ENCODE results near the gene PDXK. TPM values are rescaled to one million over a fixed set of nuclear protein-coding genes. Genes with fewer than 3 reads are reported as not detected.

PDXK gene
- total and polyA plus RNA-seq, 4 experiments from 2014 or later, result 37.5 to 94.3 (median 77.4) TPM

DNA sequence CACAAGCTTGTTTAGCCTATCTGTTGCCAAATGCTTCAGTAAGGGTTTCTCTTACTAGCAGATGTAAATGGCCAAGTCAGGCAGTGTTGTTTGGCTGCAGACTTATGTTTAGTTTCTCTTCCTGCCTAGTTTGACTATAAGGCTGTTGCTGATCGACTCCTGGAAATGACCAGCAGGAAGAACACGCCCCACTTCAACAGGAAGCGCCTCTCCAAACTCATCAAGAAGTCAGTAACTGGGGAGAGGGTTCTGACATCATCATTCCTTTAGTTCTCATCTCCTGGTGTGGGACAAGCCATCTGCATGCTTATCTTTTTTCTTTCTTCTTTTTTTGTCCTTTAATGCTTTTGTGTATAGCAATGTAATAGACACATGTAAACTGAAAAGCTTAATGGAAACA is 34.5 kb upstream of the PDXK start:
- Mint-ChIP-seq H3K4me3 (no peak overlapping the region), H3K27me3 (no peaks in the 10 kb centered on the region), H3K9me3 (no peaks in the 10 kb centered on the region), H3K36me3 (peaks cover 52 to 68% of the 10 kb centered on the region in 2 donors), H3K4me1 (peaks cover 4 to 9% (median 5%) of the 10 kb centered on the region in 4 donors), H3K27ac (peak overlapping the region in 3 of 7 donors; percentile 22 to 84 (median 68))
- ChIA-PET CTCF (ENCODE audit: partially characterized antibody) (no interaction called here), POLR2A (ENCODE audit: partially characterized antibody) (no interaction called here)
- Histone ChIP-seq H3K4me3 (ENCODE audit: low read length in 2 of 2) (no peak overlapping the region), H3K9me3 (ENCODE audit: control insufficient read depth in 1 of 2, low read length in 2 of 2) (no peaks in the 10 kb centered on the region), H3K27ac (ENCODE audit: low read depth, low read length) (no peak overlapping the region), H3K27me3 (ENCODE audit: insufficient read depth, low read length) (no peaks in the 10 kb centered on the region), H3K36me3 (ENCODE audit: insufficient read depth, low read length) (peaks cover 71% of the 10 kb centered on the region), H3K4me1 (ENCODE audit: insufficient read depth, low read length) (no peaks in the 10 kb centered on the region)
- intact Hi-C loops (cut with micrococcal nuclease), result no loop called here
- DNase-seq, result no peak

DNA sequence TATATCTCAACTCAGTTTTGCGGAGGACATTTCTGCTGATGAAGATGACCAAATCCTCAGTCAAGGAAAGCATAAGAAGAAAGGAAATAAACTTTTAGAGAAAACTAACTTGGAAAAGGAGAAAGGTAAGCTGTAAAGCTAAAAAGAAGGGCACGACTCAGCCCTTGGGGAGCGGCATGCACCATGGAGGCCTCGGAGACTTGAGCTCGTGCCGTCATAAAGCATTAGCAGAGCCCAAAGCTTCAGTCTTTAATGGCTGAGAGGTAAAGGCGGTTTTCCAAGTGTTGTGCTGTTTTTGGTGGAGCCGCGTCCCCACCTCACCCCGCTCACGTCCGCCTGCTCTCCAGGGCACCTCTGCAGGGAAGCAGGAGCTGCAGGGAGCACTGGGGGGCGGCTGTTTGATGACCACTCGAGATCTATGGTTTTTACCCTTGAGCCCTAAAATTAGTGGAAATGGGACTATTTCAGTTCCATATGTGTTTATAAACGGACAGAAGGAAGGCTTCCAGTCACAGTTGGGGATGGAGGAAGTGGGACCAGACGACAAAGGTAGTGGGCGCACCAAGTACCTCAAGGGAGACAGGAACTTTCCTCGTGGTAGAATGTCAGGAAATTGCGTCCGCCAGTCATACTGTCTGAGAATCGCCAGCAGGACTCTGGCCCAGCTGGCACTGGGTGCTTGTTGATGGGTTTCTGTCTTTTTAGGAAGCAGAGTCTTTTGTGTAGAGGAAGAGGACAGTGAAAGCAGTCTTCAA is 31.9 kb upstream of the PDXK start:
- no peak overlapping the region for H3K4me3 ChIP-seq (ENCODE audit: low read length in 2 of 2)
- Mint-ChIP-seq H3K27me3 (no peaks in the 10 kb centered on the region), H3K36me3 (peaks cover 48 to 71% of the 10 kb centered on the region in 2 donors), H3K4me1 (peaks cover 0 to 9% (median 2%) of the 10 kb centered on the region in 4 donors), H3K9me3 (no peaks in the 10 kb centered on the region), H3K4me3 (no peak overlapping the region), H3K27ac (no peak overlapping the region)
- no peak overlapping the region for H3K27ac ChIP-seq (ENCODE audit: low read depth, low read length)
- CTCF ChIA-PET (ENCODE audit: partially characterized antibody), result no interaction called here
- H3K4me1 ChIP-seq (ENCODE audit: insufficient read depth, low read length), result no peaks in the 10 kb centered on the region
- H3K27me3 ChIP-seq (ENCODE audit: insufficient read depth, low read length), result no peaks in the 10 kb centered on the region
- intact Hi-C loops (cut with micrococcal nuclease), result no loop called here
- no peaks in the 10 kb centered on the region for H3K9me3 ChIP-seq (ENCODE audit: control insufficient read depth in 1 of 2, low read length in 2 of 2)
- POLR2A ChIA-PET (ENCODE audit: partially characterized antibody), result no interaction called here
- peaks cover 76% of the 10 kb centered on the region for H3K36me3 ChIP-seq (ENCODE audit: insufficient read depth, low read length)
- DNase-seq, result no peak

- POLR2A ChIA-PET (ENCODE audit: partially characterized antibody), result no interaction called here
- no peaks in the 10 kb centered on the region for H3K9me3 ChIP-seq (ENCODE audit: control insufficient read depth in 1 of 2, low read length in 2 of 2)
These were observed 31.1 kb upstream of the PDXK start for GRCh38 chr21:43687566-43688399.

DNA sequence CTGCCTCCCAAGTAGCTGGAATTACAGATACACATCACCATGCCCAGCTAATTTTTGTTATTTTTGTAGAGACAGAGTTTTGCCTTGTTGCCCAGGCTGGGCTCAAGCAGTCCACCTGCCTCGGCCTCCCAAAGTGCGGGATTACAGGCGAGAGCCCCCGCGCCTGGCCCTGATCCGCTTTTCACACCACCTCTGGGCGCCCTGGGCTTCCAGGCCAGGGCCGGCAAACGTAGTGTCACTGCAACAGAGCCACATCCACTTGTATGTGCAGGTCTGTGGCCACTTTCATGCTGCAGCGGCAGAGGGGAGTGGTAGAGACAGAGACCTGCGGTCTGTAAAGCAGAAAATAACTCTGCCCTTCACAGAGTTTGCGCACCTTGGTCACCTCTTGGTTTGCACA is 30.0 kb upstream of the PDXK start:
- no peak for DNase-seq
- Mint-ChIP-seq H3K36me3 (peaks cover 46 to 71% of the 10 kb centered on the region in 2 donors), H3K27me3 (no peaks in the 10 kb centered on the region), H3K4me1 (peaks cover 0 to 9% (median 1%) of the 10 kb centered on the region in 4 donors), H3K4me3 (no peak overlapping the region), H3K9me3 (no peaks in the 10 kb centered on the region), H3K27ac (no peak overlapping the region)
- H3K27me3 ChIP-seq (ENCODE audit: insufficient read depth, low read length), result no peaks in the 10 kb centered on the region
- no peaks in the 10 kb centered on the region for H3K9me3 ChIP-seq (ENCODE audit: control insufficient read depth in 1 of 2, low read length in 2 of 2)
- H3K4me3 ChIP-seq (ENCODE audit: low read length in 2 of 2), result no peak overlapping the region
- intact Hi-C loops (cut with micrococcal nuclease), result no loop called here
- H3K27ac ChIP-seq (ENCODE audit: low read depth, low read length), result no peak overlapping the region
- ChIA-PET POLR2A (ENCODE audit: partially characterized antibody) (interaction anchor here (1.0 kb wide), 1 partner anchor 29 kb away, joined by 3 read pairs; no protein-coding TSS in a partner anchor), CTCF (ENCODE audit: partially characterized antibody) (no interaction called here)
- H3K4me1 ChIP-seq (ENCODE audit: insufficient read depth, low read length), result no peaks in the 10 kb centered on the region
- H3K36me3 ChIP-seq (ENCODE audit: insufficient read depth, low read length), result peaks cover 70% of the 10 kb centered on the region

More at GRCh38 chr21:43687566-43688399, 31.1 kb upstream of the PDXK start:
- intact Hi-C loops (cut with micrococcal nuclease), result no loop called here
- Mint-ChIP-seq H3K9me3 (no peaks in the 10 kb centered on the region), H3K36me3 (peaks cover 45 to 67% of the 10 kb centered on the region in 2 donors), H3K4me1 (peaks cover 0 to 9% (median 1%) of the 10 kb centered on the region in 4 donors), H3K4me3 (no peak overlapping the region), H3K27ac (no peak overlapping the region), H3K27me3 (no peaks in the 10 kb centered on the region)
- H3K4me1 ChIP-seq (ENCODE audit: insufficient read depth, low read length), result no peaks in the 10 kb centered on the region
- DNase-seq, result no peak
- CTCF ChIA-PET (ENCODE audit: partially characterized antibody), result no interaction called here
- no peaks in the 10 kb centered on the region for H3K27me3 ChIP-seq (ENCODE audit: insufficient read depth, low read length)
- no peak overlapping the region for H3K27ac ChIP-seq (ENCODE audit: low read depth, low read length)
- H3K36me3 ChIP-seq (ENCODE audit: insufficient read depth, low read length), result peaks cover 69% of the 10 kb centered on the region
- H3K4me3 ChIP-seq (ENCODE audit: low read length in 2 of 2), result no peak overlapping the region

DNA sequence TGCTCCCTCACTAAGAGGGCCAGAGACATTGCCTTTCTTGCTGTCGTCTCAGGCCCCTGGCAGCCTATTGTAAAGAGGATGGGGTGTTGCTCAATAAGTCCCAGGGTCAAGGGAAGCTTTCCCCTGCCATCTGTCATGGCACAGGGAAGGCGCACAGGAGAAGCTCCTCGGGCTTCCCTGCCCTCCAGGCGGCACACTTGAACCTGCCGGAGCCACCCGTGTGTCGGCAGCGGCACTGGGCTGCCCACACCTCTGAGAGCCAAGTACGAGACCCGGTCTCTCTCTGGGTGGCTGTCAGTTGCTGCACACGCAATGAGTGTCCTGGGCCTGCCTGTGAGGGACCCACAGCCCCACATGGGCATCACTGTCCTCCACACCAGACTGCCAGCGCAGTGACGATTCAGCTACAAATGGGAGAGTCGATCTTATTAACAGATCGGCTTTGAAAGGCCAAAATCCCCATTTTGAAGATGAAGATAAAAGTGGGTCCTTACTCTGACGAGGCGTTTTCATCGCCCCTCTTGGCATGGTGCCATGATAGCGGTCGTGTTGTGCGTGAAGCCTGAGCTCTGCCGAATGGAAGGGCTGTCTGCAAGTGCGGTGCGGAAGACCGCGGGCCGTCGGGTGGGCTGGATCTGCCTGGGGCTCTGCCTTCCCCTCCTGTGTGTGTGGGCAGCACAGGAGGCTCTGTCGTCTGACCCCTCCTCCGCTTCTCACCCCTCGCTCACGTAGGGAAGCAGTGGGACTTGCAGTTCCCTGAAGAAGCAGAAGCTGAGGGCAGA is 29.2 kb upstream of the PDXK start:
- peaks cover 70% of the 10 kb centered on the region for H3K36me3 ChIP-seq (ENCODE audit: insufficient read depth, low read length)
- ChIA-PET CTCF (ENCODE audit: partially characterized antibody) (no interaction called here), POLR2A (ENCODE audit: partially characterized antibody) (no interaction called here)
- no peaks in the 10 kb centered on the region for H3K9me3 ChIP-seq (ENCODE audit: control insufficient read depth in 1 of 2, low read length in 2 of 2)
- Mint-ChIP-seq H3K27me3 (no peaks in the 10 kb centered on the region), H3K4me3 (no peak overlapping the region), H3K36me3 (peaks cover 45 to 68% of the 10 kb centered on the region in 2 donors), H3K27ac (no peak overlapping the region), H3K9me3 (no peaks in the 10 kb centered on the region), H3K4me1 (peaks cover 0 to 3% (median 0%) of the 10 kb centered on the region in 4 donors)
- no peak for DNase-seq
- no peaks in the 10 kb centered on the region for H3K27me3 ChIP-seq (ENCODE audit: insufficient read depth, low read length)
- intact Hi-C loops (cut with micrococcal nuclease), result no loop called here
- H3K27ac ChIP-seq (ENCODE audit: low read depth, low read length), result no peak overlapping the region
- H3K4me1 ChIP-seq (ENCODE audit: insufficient read depth, low read length), result no peaks in the 10 kb centered on the region
- no peak overlapping the region for H3K4me3 ChIP-seq (ENCODE audit: low read length in 2 of 2)

GRCh38 chr21:43690346-43690745 is 28.6 kb upstream of the PDXK start:
- Mint-ChIP-seq H3K27me3 (no peaks in the 10 kb centered on the region), H3K4me1 (no peaks in the 10 kb centered on the region), H3K36me3 (peaks cover 45 to 68% of the 10 kb centered on the region in 2 donors), H3K4me3 (no peak overlapping the region), H3K27ac (peak overlapping the region in 2 of 7 donors; percentile 4 to 60), H3K9me3 (no peaks in the 10 kb centered on the region)
- H3K4me1 ChIP-seq (ENCODE audit: insufficient read depth, low read length), result no peaks in the 10 kb centered on the region
- no peak for DNase-seq
- H3K4me3 ChIP-seq (ENCODE audit: low read length in 2 of 2), result no peak overlapping the region
- no peaks in the 10 kb centered on the region for H3K9me3 ChIP-seq (ENCODE audit: control insufficient read depth in 1 of 2, low read length in 2 of 2)
- H3K27ac ChIP-seq (ENCODE audit: low read depth, low read length), result no peak overlapping the region
- H3K27me3 ChIP-seq (ENCODE audit: insufficient read depth, low read length), result no peaks in the 10 kb centered on the region
- intact Hi-C loops (cut with micrococcal nuclease), result no loop called here
- CTCF ChIA-PET (ENCODE audit: partially characterized antibody), result no interaction called here
- peaks cover 67% of the 10 kb centered on the region for H3K36me3 ChIP-seq (ENCODE audit: insufficient read depth, low read length)
- POLR2A ChIA-PET (ENCODE audit: partially characterized antibody), result no interaction called here

Data from CD4-positive, alpha-beta memory T cell (primary cell).